ENCODE results near the gene GOLPH3.

- TF ChIP-seq CEBPB (IDR thresholded peaks at IDR 0.05; ENCODE audit: low read depth, low read length): no peak
- no peak for TF ChIP-seq RAD21 (IDR thresholded peaks at IDR 0.05; ENCODE audit: low read length)
- TF ChIP-seq CTCF (conservative IDR thresholded peaks at IDR 0.05; ENCODE audit: low read depth, low read length): no peak
These were observed 45.0 kb downstream of the GOLPH3 start for GRCh38 chr5:32129074-32129598.

Data from IMR-90 (cell line).